Activated effector memory CD4-positive, alpha-beta T cell treated with Interleukin-2 at 50 U/mL for 16 hours (primary cell): ENCODE results near the gene PCSK9.
"Not testable (repeated sequence)": the region's sequence is repeated elsewhere in the genome, so short reads cannot be mapped to it uniquely, and the experiment has no call there.

Experiments used
- DNase-seq: peaks from one replicate; pipeline ENCODE4 v3.0.0-alpha.2; 2020

The PCSK9 gene

GRCh38 chr1:55081905-55082296 is 42.6 kb downstream of the PCSK9 start:
- no peak for DNase-seq

- no peak for DNase-seq
Observed at GRCh38 chr1:55084257-55084656, 44.9 kb downstream of the PCSK9 start.

- DNase-seq = no peak
Observed at GRCh38 chr1:55087439-55087838, 48.1 kb downstream of the PCSK9 start.

GRCh38 chr1:55088413-55088812 is 49.1 kb downstream of the PCSK9 start:
- DNase-seq = no peak

GRCh38 chr1:55089683-55090082 is 50.3 kb downstream of the PCSK9 start:
- DNase-seq = no peak

GRCh38 chr1:55092475-55092874 is 53.1 kb downstream of the PCSK9 start:
- DNase-seq = no peak

- no peak for DNase-seq
Observed at GRCh38 chr1:55095095-55095494, 55.7 kb downstream of the PCSK9 start.

GRCh38 chr1:55103891-55104290 is 64.5 kb downstream of the PCSK9 start:
- no peak for DNase-seq

- no peak for DNase-seq
Observed at GRCh38 chr1:55107101-55107500, 67.8 kb downstream of the PCSK9 start.

- not testable (repeated sequence) for DNase-seq
Observed at GRCh38 chr1:55109005-55109404, 69.7 kb downstream of the PCSK9 start.
